Hepatocyte (in vitro differentiated cells): ENCODE data around the gene ANKS1B. TPM values are rescaled to one million over a fixed set of nuclear protein-coding genes. Genes with fewer than 3 reads are reported as not detected.

Experiments used
- DNase-seq: peaks from one replicate; pipeline ENCODE4 v3.0.0-alpha.2; 2016; ENCODE audit warnings: low spot score
- H2AFZ ChIP-seq: fragments of 200-600 bp; sonication (generic); 2 replicates; pipeline ENCODE4 v1.6.0; 2016; ENCODE audit warnings: antibody characterized with exemption, mild to moderate bottlenecking
- H3K27ac ChIP-seq: fragments of 200-600 bp; sonication (generic); 2 replicates; pipeline ENCODE4 v1.5.1; 2016; ENCODE audit warnings: mild to moderate bottlenecking
- H3K27me3 ChIP-seq: fragments of 200-600 bp; sonication (generic); 2 replicates; pipeline ENCODE4 v1.6.1; 2016
- H3K36me3 ChIP-seq: fragments of 200-600 bp; sonication (generic); replicated peaks from 2 replicates; pipeline ENCODE4 v1.5.1; 2016; ENCODE audit warnings: low read depth; ENCODE audit not compliant: insufficient read depth
- H3K4me1 ChIP-seq: fragments of 200-600 bp; sonication (generic); 2 replicates; pipeline ENCODE4 v1.5.1; 2016; ENCODE audit warnings: mild to moderate bottlenecking, moderate library complexity; ENCODE audit not compliant: insufficient read depth
- H3K4me2 ChIP-seq: fragments of 200-600 bp; sonication (generic); 2 replicates; pipeline ENCODE4 v1.6.0; 2016
- H3K4me3 ChIP-seq: fragments of 200-600 bp; sonication (generic); 2 replicates; pipeline ENCODE4 v1.5.1; 2016; ENCODE audit warnings: mild to moderate bottlenecking
- H3K79me2 ChIP-seq: fragments of 200-600 bp; sonication (generic); 2 replicates; pipeline ENCODE4 v1.6.0; 2017; ENCODE audit warnings: mild to moderate bottlenecking
- H3K9me2 ChIP-seq: fragments of 200-600 bp; sonication (generic); replicated peaks from 2 replicates; pipeline ENCODE4 v1.6.0; 2017; ENCODE audit warnings: mild to moderate bottlenecking; ENCODE audit not compliant: insufficient read depth
- H3K9me3 ChIP-seq: fragments of 200-600 bp; sonication (generic); 2 replicates; pipeline ENCODE4 v1.5.1; 2016; ENCODE audit warnings: low read depth, mild to moderate bottlenecking
- H4K20me1 ChIP-seq: fragments of 200-600 bp; sonication (generic); 2 replicates; pipeline ENCODE4 v1.6.0; 2016; ENCODE audit warnings: mild to moderate bottlenecking; ENCODE audit not compliant: insufficient read depth, poor library complexity, severe bottlenecking
- CTCF ChIP-seq: fragments of 200-600 bp; sonication (generic); IDR thresholded peaks from 2 replicates; pipeline ENCODE4 v1.5.1; 2016; ENCODE audit warnings: antibody characterized with exemption, mild to moderate bottlenecking; ENCODE audit not compliant: poor library complexity
- EZH2 ChIP-seq: fragments of 200-600 bp; sonication (generic); IDR thresholded peaks from 2 replicates; pipeline ENCODE4 v1.6.1; 2016; ENCODE audit warnings: antibody characterized with exemption, mild to moderate bottlenecking, borderline replicate concordance
- EZH2phosphoT487 ChIP-seq: fragments of 200-600 bp; sonication (generic); IDR thresholded peaks from one replicate; pipeline ENCODE4 v1.6.1; 2018; ENCODE audit warnings: antibody characterized with exemption, mild to moderate bottlenecking, low read depth, moderate library complexity; ENCODE audit not compliant: unreplicated experiment, severe bottlenecking
- WGBS: methylation state at CpG from one replicate; pipeline ENCODE4 v1.1.6; 2016; ENCODE audit warnings: low lambda C conversion rate; ENCODE audit errors: missing lambda C conversion rate; 5-methylcytosine and 5-hydroxymethylcytosine counted together
- polyA plus RNA-seq: library from polyadenylated mRNA; unstranded; fragments of >200 nt; fragmentation: Nextera tagmentation; extraction: Ambion mirVana; gene quantifications from 2 replicates; pipeline ENCODE4 v1.2.1, GENCODE V29; 2016
- total RNA-seq: library from RNA; depleted of rRNA; stranded (reverse); fragments of >200 nt; gene quantifications from 2 replicates; pipeline ENCODE4 v1.2.3, GENCODE V29; 2014

Gene ANKS1B
- total and polyA plus RNA-seq, 2 experiments from 2014 or later: 1.6 to 2.2 TPM

GRCh38 chr12:98744680-98745079, 1240.1 kb downstream of the ANKS1B start:
- Histone ChIP-seq H3K27ac (no peak overlapping the region), H3K79me2 (no peaks in the 10 kb centered on the region), H3K4me3 (no peak overlapping the region), H3K27me3 (peaks cover 12% of the 10 kb centered on the region), H3K9me3 (no peaks in the 10 kb centered on the region), H2AFZ (no peak overlapping the region), H3K36me3 (no peaks in the 10 kb centered on the region), H4K20me1 (no peaks in the 10 kb centered on the region), H3K4me1 (no peaks in the 10 kb centered on the region), H3K4me2 (no peak overlapping the region), H3K9me2 (no peaks in the 10 kb centered on the region)
- no peak for DNase-seq
- no peak for TF ChIP-seq CTCF
- no peak for TF ChIP-seq EZH2phosphoT487
- no peak for TF ChIP-seq EZH2
- 92% methylated on average over 3 of the region's 3 CpGs for WGBS

GRCh38 chr12:98743362-98743953, 1241.3 kb downstream of the ANKS1B start:
- H3K27ac ChIP-seq: no peak overlapping the region
- H3K36me3 ChIP-seq: no peaks in the 10 kb centered on the region
- H4K20me1 ChIP-seq: no peaks in the 10 kb centered on the region
- no peaks in the 10 kb centered on the region for H3K9me2 ChIP-seq
- no peak overlapping the region for H3K4me3 ChIP-seq
- 22% methylated on average over 4 of the region's 4 CpGs for WGBS
- DNase-seq: no peak
- H2AFZ ChIP-seq: no peak overlapping the region
- no peaks in the 10 kb centered on the region for H3K4me1 ChIP-seq
- TF ChIP-seq CTCF (peak; percentile 33), EZH2phosphoT487 (no peak)
- no peaks in the 10 kb centered on the region for H3K79me2 ChIP-seq
- H3K9me3 ChIP-seq: no peaks in the 10 kb centered on the region
- H3K4me2 ChIP-seq: no peak overlapping the region
- peaks cover 12% of the 10 kb centered on the region for H3K27me3 ChIP-seq

- no peak overlapping the region for H3K4me2 ChIP-seq
- TF ChIP-seq EZH2: no peak
- no peak for TF ChIP-seq EZH2phosphoT487
- no peaks in the 10 kb centered on the region for H3K9me2 ChIP-seq
- peaks cover 10% of the 10 kb centered on the region for H3K4me1 ChIP-seq
- no peak for DNase-seq
- no peaks in the 10 kb centered on the region for H3K79me2 ChIP-seq
- H3K27me3 ChIP-seq: peaks cover 10% of the 10 kb centered on the region
- no peaks in the 10 kb centered on the region for H3K36me3 ChIP-seq
- no peak overlapping the region for H3K27ac ChIP-seq
- H3K4me3 ChIP-seq: no peak overlapping the region
- 62% methylated on average over 12 of the region's 12 CpGs for WGBS
- no peaks in the 10 kb centered on the region for H3K9me3 ChIP-seq
- no peak overlapping the region for H2AFZ ChIP-seq
- no peaks in the 10 kb centered on the region for H4K20me1 ChIP-seq
Observed at GRCh38 chr12:98741556-98742265, 1243.0 kb downstream of the ANKS1B start.

GRCh38 chr12:98741196-98741555, 1243.6 kb downstream of the ANKS1B start:
- H3K4me3 ChIP-seq: no peak overlapping the region

More at GRCh38 chr12:98741196-98741555, 1243.6 kb downstream of the ANKS1B start:
- no peaks in the 10 kb centered on the region for H3K9me3 ChIP-seq
- DNase-seq: no peak
- H3K9me2 ChIP-seq: no peaks in the 10 kb centered on the region
- H3K36me3 ChIP-seq: no peaks in the 10 kb centered on the region
- H3K79me2 ChIP-seq: no peaks in the 10 kb centered on the region
- no peak overlapping the region for H2AFZ ChIP-seq
- 83% methylated on average over 4 of the region's 4 CpGs for WGBS
- no peak overlapping the region for H3K4me2 ChIP-seq
- TF ChIP-seq CTCF: no peak
- no peak for TF ChIP-seq EZH2phosphoT487
- TF ChIP-seq EZH2: no peak
- no peaks in the 10 kb centered on the region for H4K20me1 ChIP-seq
- H3K27ac ChIP-seq: no peak overlapping the region
- peaks cover 4% of the 10 kb centered on the region for H3K27me3 ChIP-seq
- peaks cover 15% of the 10 kb centered on the region for H3K4me1 ChIP-seq
